Calu3 (cell line): ENCODE measurements around the gene SPTBN1. TPM values are rescaled to one million over a fixed set of nuclear protein-coding genes. Genes with fewer than 3 reads are reported as not detected.
A peak's percentile ranks its signal among the peaks of the same experiment; 100 is the strongest.

Experiments used
- BruUV-seq: library from RNA; stranded (reverse); fragments of 400-500 nt; replicated peaks from 2 replicates; lab custom pipeline; 2021; lab: Mats Ljungman, UMichigan
- CTCF ChIA-PET: fragments of 300-600 bp; sonication (Branson Sonifier 250); formaldehyde crosslinking; loops from one replicate; lab custom pipeline; 2022; ENCODE audit warnings: antibody characterized with exemption; lab: Charles Lee
- DNase-seq: peaks from one replicate; pipeline ENCODE4 v3.0.0; 2022
- H3K27ac Mint-ChIP-seq: one replicate; pipeline ENCODE4 v1.8.0; 2022; ENCODE audit warnings: mixed read lengths; ENCODE audit not compliant: unreplicated experiment
- H3K27me3 Mint-ChIP-seq: one replicate; pipeline ENCODE4 v1.8.0; 2022; ENCODE audit warnings: mixed read lengths; ENCODE audit not compliant: unreplicated experiment
- H3K36me3 Mint-ChIP-seq: one replicate; pipeline ENCODE4 v1.8.0; 2022; ENCODE audit warnings: mild to moderate bottlenecking, moderate library complexity, mixed read lengths; ENCODE audit not compliant: insufficient read depth, unreplicated experiment
- H3K4me1 Mint-ChIP-seq: one replicate; pipeline ENCODE4 v1.8.0; 2022; ENCODE audit warnings: mild to moderate bottlenecking, low read depth, mixed read lengths; ENCODE audit not compliant: unreplicated experiment
- H3K4me3 Mint-ChIP-seq: one replicate; pipeline ENCODE4 v1.8.0; 2022; ENCODE audit warnings: mild to moderate bottlenecking, low read depth, moderate library complexity, mixed read lengths; ENCODE audit not compliant: unreplicated experiment
- H3K9me3 Mint-ChIP-seq: one replicate; pipeline ENCODE4 v1.8.0; 2022; ENCODE audit warnings: low read depth, mixed read lengths; ENCODE audit not compliant: unreplicated experiment
- intact Hi-C: fragments of 100-400 bp; cut with micrococcal nuclease; formaldehyde crosslinking; loops from one replicate; pipeline ENCODE4 v1.10.0; 2022; ENCODE audit not compliant: unreplicated experiment
- total RNA-seq: library from RNA; stranded (reverse); gene quantifications from 2 replicates; pipeline ENCODE4 v1.2.3, GENCODE V29; 2022
- TF ChIP-seq, protein P1 (sequence below): fragments of 200-600 bp; IDR thresholded peaks from one replicate; pipeline ENCODE4 v1.8.0; 2022; ENCODE audit warnings: antibody characterized with exemption; ENCODE audit not compliant: unreplicated experiment

Gene SPTBN1
- total RNA-seq, 1 experiment from 2014 or later, result 611 TPM

- Mint-ChIP-seq H3K36me3 (peaks cover 98% of the 10 kb centered on the region), H3K27me3 (no peaks in the 10 kb centered on the region)
- CTCF ChIA-PET, result interaction anchor here (1.1 to 1.3 kb wide), 2 partner anchors 30 to 37 kb away, joined by 3 to 4 read pairs; no protein-coding TSS in a partner anchor
Observed at GRCh38 chr2:54561010-54561409, 104.9 kb downstream of the SPTBN1 start.

GRCh38 chr2:54564439-54564838 lies 108.3 kb downstream of the SPTBN1 start:
- Mint-ChIP-seq H3K27ac (peak overlapping the region; percentile 93), H3K4me1 (peaks cover 37% of the 10 kb centered on the region), H3K36me3 (peaks cover 98% of the 10 kb centered on the region), H3K27me3 (no peaks in the 10 kb centered on the region), H3K9me3 (no peaks in the 10 kb centered on the region), H3K4me3 (peak overlapping the region; percentile 84)
- intact Hi-C loops, result no loop called here
- no TSS peak for BruUV-seq
- no peak for DNase-seq
- TF ChIP-seq, protein P1, sequence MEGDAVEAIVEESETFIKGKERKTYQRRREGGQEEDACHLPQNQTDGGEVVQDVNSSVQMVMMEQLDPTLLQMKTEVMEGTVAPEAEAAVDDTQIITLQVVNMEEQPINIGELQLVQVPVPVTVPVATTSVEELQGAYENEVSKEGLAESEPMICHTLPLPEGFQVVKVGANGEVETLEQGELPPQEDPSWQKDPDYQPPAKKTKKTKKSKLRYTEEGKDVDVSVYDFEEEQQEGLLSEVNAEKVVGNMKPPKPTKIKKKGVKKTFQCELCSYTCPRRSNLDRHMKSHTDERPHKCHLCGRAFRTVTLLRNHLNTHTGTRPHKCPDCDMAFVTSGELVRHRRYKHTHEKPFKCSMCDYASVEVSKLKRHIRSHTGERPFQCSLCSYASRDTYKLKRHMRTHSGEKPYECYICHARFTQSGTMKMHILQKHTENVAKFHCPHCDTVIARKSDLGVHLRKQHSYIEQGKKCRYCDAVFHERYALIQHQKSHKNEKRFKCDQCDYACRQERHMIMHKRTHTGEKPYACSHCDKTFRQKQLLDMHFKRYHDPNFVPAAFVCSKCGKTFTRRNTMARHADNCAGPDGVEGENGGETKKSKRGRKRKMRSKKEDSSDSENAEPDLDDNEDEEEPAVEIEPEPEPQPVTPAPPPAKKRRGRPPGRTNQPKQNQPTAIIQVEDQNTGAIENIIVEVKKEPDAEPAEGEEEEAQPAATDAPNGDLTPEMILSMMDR, result no peak
- CTCF ChIA-PET, result no interaction called here

More at GRCh38 chr2:54561010-54561409, 104.9 kb downstream of the SPTBN1 start:
- Mint-ChIP-seq H3K4me3 (peak overlapping the region; percentile 84), H3K9me3 (no peaks in the 10 kb centered on the region), H3K4me1 (peaks cover 29% of the 10 kb centered on the region), H3K27ac (peak overlapping the region; percentile 93)
- DNase-seq, result no peak
- intact Hi-C loops, result no loop called here
- TF ChIP-seq, protein P1, result no peak
- no TSS peak for BruUV-seq

- CTCF ChIA-PET, result interaction anchor here (1.1 to 1.9 kb wide), 3 partner anchors 9 to 14 kb away, joined by 3 to 5 read pairs (median 4); no protein-coding TSS in a partner anchor
- H3K4me1 Mint-ChIP-seq, result peaks cover 48% of the 10 kb centered on the region
- no peak for DNase-seq
- H3K9me3 Mint-ChIP-seq, result no peaks in the 10 kb centered on the region
- H3K27me3 Mint-ChIP-seq, result no peaks in the 10 kb centered on the region
- intact Hi-C loops, result loop anchor here (5.0 kb wide), 1 partner anchor 33 kb away; no protein-coding TSS in a partner anchor
- TF ChIP-seq, protein P1, result no peak
- no TSS peak for BruUV-seq
- H3K27ac Mint-ChIP-seq, result peak overlapping the region; percentile 93
- peaks cover 97% of the 10 kb centered on the region for H3K36me3 Mint-ChIP-seq
- H3K4me3 Mint-ChIP-seq, result peak overlapping the region; percentile 84
Observed at GRCh38 chr2:54565551-54565950, 109.4 kb downstream of the SPTBN1 start.

DNA sequence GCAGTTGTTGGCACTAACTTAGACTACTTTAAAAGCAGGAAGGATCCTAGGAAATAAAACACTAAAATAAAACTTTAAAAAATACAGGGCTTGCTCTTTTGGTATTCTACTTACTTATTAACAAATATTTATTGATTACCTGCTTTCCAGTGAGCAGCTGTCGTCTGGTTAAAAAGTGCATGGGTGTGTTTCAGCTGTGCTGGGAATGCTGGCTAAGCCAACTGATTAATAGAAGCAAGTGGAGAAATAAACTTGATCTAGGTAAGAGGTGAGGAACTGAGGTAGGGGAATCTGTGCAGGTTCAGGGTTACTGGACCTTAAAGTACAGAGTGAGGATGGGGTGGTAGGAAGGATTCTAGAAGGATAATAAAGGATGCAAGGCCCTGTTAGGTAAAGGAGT lies 110.8 kb downstream of the SPTBN1 start:
- TF ChIP-seq, protein P1, result no peak
- intact Hi-C loops, result loop anchor here (5.0 kb wide), 1 partner anchor 35 kb away; no protein-coding TSS in a partner anchor
- Mint-ChIP-seq H3K36me3 (peaks cover 96% of the 10 kb centered on the region), H3K27ac (peak overlapping the region; percentile 93), H3K9me3 (no peaks in the 10 kb centered on the region), H3K4me3 (peak overlapping the region; percentile 84), H3K27me3 (no peaks in the 10 kb centered on the region), H3K4me1 (peaks cover 62% of the 10 kb centered on the region)
- no TSS peak for BruUV-seq
- DNase-seq, result no peak
- CTCF ChIA-PET, result interaction anchor here (1.1 to 1.9 kb wide), 2 partner anchors 9 to 11 kb away, joined by 3 to 5 read pairs; no protein-coding TSS in a partner anchor
